Psoas muscle (tissue), 8 donors: ENCODE measurements around the gene TMEM59L. TPM values are rescaled to one million over a fixed set of nuclear protein-coding genes. Genes with fewer than 3 reads are reported as not detected.

ENCODE experiments used
- ATAC-seq, 4 donors: fragments of 200-7000 bp; cut with Tn5 transposase; one replicate each; pipeline ENCODE4 v1.9.1; 2020; ENCODE audit warnings: moderate library complexity in 3 of 4, mild to moderate bottlenecking in 2 of 4
- DNase-seq, 2 donors: peaks; one replicate each; pipeline ENCODE4 v3.0.0-alpha.2; 2020
- H3K27ac ChIP-seq: fragments of 200-600 bp; one replicate; pipeline ENCODE4 v1.8.0; 2022
- H3K27me3 ChIP-seq, 3 donors: fragments of 200-600 bp in 1 of 3; one replicate each; pipeline versions ENCODE4 v1.6.1 to v1.8.0; 2013 to 2022; ENCODE audit warnings: low read length in 2 of 3, mild to moderate bottlenecking in 2 of 3, moderate library complexity in 1 of 3; ENCODE audit not compliant: insufficient read depth in 3 of 3
- H3K36me3 ChIP-seq, 2 donors: fragments of 200-600 bp in 1 of 2; one replicate each; pipeline versions ENCODE4 v1.6.1 to v1.8.0; 2013 to 2022; ENCODE audit warnings: low read depth in 1 of 2, mild to moderate bottlenecking in 1 of 2, moderate library complexity in 1 of 2; ENCODE audit not compliant: insufficient read depth in 1 of 2
- H3K4me1 ChIP-seq: fragments of 200-600 bp; one replicate; pipeline ENCODE4 v1.8.0; 2022
- H3K4me3 ChIP-seq: fragments of 200-600 bp; one replicate; pipeline ENCODE4 v1.8.0; 2022; ENCODE audit warnings: mild to moderate bottlenecking
- H3K9me3 ChIP-seq: fragments of 200-600 bp; one replicate; pipeline ENCODE4 v1.8.0; 2022
- WGBS, 3 donors: extraction: QIAGEN DNeasy Blood & Tissue Kit; methylation state at CpG; one replicate each; pipeline versions ENCODE4 v1.1.6 to v1.1.7; 2013; 5-methylcytosine and 5-hydroxymethylcytosine counted together
- intact Hi-C, 2 donors: fragments of 100-400 bp; cut with DNase I; formaldehyde crosslinking; loops; one replicate each; pipeline versions ENCODE4 v1.11.0 to v1.14.2; 2022
- polyA plus RNA-seq, 3 donors: library from polyadenylated mRNA; stranded (reverse); fragments of 200-250 nt; gene quantifications; one replicate each; pipeline ENCODE4 v1.2.3, GENCODE V29; 2013
- total RNA-seq, 4 donors: library from RNA; stranded (reverse); fragmentation: NEBNext Ultra II Directional in 2 of 4; extraction: Animal tissue kit (Norgen Biotek cat#: 25700) in 2 of 4; gene quantifications; one replicate each; pipeline versions ENCODE4 v1.2.1 to v1.2.4, GENCODE V29; 2021 to 2023
- TF ChIP-seq, protein P1 (sequence below): fragments of 200-600 bp; IDR thresholded peaks from one replicate; pipeline ENCODE4 v1.8.0; 2022; ENCODE audit warnings: antibody characterized with exemption
- donor health status: healthy with polysubstance abuse.
- donor health status: DM: no; HTN: no; CAD: no; lungs with moderate emphysema.
- donor health status: Bipolar disorder and iron deficiency.
- donor health status: healthy.
- donor health status: DM: yes; HTN: yes; CAD: no.
- donor health status: DM: no; HTN: no; CAD: no.
- donor health status: DM: no; HTN: no; CAD: no.
- donor health status: DM: yes; HTN: yes; CAD: no.

TMEM59L gene
- total and polyA plus RNA-seq, 7 donors: 0.79 to 4.8 (median 2.5) TPM

DNA sequence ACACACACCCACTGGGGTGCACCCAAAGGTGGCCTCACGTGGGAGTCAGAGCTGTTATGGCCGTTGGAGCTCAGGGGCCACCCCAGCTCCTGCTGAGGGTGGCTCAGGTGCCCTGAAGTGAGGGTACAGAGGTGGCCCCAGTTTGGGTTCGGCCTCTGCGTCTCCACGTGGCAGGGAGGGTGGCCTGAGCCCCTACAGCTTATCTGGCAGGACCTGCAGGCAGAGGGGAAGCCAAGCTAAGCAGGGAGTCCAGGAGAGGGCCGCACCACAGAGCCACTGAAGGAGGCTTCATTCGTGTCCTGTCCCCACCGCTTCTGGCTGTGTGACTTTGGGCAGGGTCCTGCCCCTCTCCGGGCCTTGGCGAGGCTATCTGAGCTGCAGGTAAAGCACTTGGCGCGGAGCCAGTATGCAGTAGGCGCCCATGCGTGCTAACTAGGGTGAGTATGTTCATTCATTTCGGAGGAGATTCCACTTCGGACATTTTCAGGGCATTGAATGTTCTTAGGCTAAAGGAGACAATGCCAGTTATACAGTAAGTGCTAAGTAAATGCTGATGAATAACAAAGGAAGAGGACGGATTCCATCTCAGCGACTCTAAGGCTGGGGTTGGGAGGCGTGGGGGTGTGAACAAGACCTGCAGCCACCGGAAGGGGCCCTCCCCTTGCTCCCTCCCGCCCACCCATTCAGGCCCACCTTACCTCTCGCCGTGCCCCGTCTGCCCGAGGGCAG is 19.1 kb upstream of the TMEM59L start:
- TF ChIP-seq, protein P1, sequence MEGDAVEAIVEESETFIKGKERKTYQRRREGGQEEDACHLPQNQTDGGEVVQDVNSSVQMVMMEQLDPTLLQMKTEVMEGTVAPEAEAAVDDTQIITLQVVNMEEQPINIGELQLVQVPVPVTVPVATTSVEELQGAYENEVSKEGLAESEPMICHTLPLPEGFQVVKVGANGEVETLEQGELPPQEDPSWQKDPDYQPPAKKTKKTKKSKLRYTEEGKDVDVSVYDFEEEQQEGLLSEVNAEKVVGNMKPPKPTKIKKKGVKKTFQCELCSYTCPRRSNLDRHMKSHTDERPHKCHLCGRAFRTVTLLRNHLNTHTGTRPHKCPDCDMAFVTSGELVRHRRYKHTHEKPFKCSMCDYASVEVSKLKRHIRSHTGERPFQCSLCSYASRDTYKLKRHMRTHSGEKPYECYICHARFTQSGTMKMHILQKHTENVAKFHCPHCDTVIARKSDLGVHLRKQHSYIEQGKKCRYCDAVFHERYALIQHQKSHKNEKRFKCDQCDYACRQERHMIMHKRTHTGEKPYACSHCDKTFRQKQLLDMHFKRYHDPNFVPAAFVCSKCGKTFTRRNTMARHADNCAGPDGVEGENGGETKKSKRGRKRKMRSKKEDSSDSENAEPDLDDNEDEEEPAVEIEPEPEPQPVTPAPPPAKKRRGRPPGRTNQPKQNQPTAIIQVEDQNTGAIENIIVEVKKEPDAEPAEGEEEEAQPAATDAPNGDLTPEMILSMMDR: no peak
- ATAC-seq (no peak), DNase-seq (no peak)
- Histone ChIP-seq H3K4me1 (peaks cover 18% of the 10 kb centered on the region), H3K4me3 (peak overlapping the region; percentile 55), H3K9me3 (no peaks in the 10 kb centered on the region), H3K27ac (no peak overlapping the region), H3K27me3 (no peaks in the 10 kb centered on the region), H3K36me3 (peaks cover 4 to 16% of the 10 kb centered on the region in 2 donors)
- intact Hi-C loops: loop anchor here (2.0 to 5.0 kb wide), 3 partner anchors 79 to 253 kb away; no protein-coding TSS in a partner anchor
- 37 to 47% (median 40%) methylated on average over 20 to 25 of the region's 25 CpGs for WGBS, 3 donors

DNA sequence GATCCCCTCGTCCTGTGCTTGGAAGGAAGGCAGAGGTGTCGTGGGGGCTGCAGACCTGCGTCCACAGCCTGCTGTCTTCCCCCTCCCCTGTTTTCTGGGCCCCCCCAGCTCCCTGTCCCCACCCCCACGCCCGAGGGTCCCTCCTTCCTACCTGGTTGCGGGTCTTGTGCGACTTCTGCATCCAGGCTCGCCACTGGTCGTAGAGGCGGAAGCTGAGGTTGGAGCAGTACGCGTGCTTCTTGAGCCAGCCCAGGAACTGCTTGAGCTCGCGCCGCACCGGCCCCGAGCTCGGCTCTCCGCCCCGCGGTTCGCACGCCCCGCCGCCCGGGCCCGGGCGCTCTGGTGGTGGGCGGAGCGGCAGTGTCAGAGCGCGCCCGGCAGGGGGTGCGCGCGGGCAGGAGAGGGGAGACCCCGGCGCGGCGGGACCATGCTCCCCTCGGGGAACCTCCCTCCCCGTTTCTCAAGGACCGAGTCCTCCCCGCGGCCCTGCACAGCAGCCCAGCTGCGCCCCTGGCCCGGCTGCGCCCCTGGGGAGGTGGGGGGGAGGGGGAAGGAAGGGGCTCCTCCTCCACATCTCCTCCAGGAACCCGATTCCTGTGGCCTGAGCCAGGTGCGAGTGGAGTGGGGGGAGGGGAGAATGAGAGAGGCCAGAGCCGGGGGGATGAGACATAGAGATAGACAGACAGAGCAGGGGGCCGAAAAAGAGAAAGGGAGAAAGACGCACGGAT is 18.4 kb upstream of the TMEM59L start:
- Histone ChIP-seq H3K27me3 (peaks cover 0 to 6% (median 0%) of the 10 kb centered on the region in 3 donors), H3K4me3 (peak overlapping the region; percentile 55), H3K27ac (no peak overlapping the region), H3K9me3 (no peaks in the 10 kb centered on the region), H3K4me1 (peaks cover 18% of the 10 kb centered on the region), H3K36me3 (peaks cover 4 to 16% of the 10 kb centered on the region in 2 donors)
- DNase-seq (peak; percentile 78 to 87), ATAC-seq (peak; percentile 67 to 72 (median 69))
- TF ChIP-seq, protein P1: peak; percentile 84
- intact Hi-C loops: loop anchor here (2.0 to 5.0 kb wide), 3 partner anchors 79 to 253 kb away; no protein-coding TSS in a partner anchor
- 0 to 2% (median 1%) methylated on average over 34 to 54 of the region's 54 CpGs for WGBS, 3 donors

DNA sequence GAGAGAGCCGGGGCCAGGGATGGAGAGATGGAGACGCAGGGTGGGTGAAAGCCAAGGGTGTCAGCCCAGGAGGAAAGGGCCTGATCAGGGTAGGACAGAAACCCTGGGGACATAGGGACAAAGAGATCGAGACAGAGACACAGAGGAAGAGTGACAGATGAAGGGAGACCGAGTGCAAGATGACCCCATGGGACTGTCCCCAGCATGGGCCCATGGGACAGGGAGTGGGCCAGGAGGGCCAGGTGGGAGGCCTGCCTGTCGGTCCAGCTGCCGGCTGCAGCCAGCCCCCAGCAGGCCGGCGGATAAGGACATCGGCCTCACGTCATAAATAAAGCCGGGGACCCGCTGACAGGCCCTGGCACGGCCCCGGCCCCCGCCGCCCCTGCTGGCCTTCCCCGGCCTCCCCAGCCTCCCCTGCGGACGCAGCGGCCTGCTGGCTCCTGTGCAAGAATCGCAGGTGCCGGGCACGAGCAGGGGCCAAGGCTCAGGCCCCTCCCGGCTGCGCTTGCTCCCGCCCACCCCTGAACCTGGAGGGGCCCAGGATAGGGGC is 17.8 kb upstream of the TMEM59L start:
- Histone ChIP-seq H3K4me3 (peak overlapping the region; percentile 55), H3K9me3 (no peaks in the 10 kb centered on the region), H3K27me3 (peaks cover 0 to 8% (median 4%) of the 10 kb centered on the region in 3 donors), H3K36me3 (peaks cover 4 to 16% of the 10 kb centered on the region in 2 donors), H3K27ac (no peak overlapping the region), H3K4me1 (peaks cover 13% of the 10 kb centered on the region)
- ATAC-seq (peak in 1 of 4 donors; percentile 14), DNase-seq (peak in 1 of 2 donors; percentile 73)
- TF ChIP-seq, protein P1: no peak
- intact Hi-C loops: loop anchor here (2.0 to 5.0 kb wide), 3 partner anchors 78 to 252 kb away; no protein-coding TSS in a partner anchor
- 8 to 11% (median 9%) methylated on average over 21 to 26 of the region's 26 CpGs for WGBS, 3 donors

DNA sequence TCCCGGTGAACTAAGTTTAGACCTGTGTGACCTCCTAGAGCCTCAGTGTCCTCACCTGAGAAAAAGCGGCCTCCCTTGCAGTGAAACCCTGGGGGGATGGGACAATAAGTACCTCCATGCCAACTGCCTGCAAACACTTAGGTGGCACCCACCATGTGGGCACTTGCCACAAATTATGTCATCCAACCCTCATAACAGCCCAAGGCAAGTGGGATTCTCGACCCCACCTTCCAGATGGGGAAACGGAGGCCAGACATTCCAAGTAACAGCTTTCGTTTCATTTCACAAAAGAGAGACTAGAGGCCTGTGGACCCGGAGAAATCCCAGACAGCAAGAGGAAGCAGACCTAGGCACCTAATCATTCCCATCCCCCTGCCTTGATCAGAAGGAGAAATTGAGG is 17.2 kb upstream of the TMEM59L start:
- DNase-seq (no peak), ATAC-seq (no peak)
- TF ChIP-seq, protein P1: no peak
- Histone ChIP-seq H3K27me3 (peaks cover 0 to 12% (median 4%) of the 10 kb centered on the region in 3 donors), H3K27ac (no peak overlapping the region), H3K9me3 (no peaks in the 10 kb centered on the region), H3K4me3 (no peak overlapping the region), H3K36me3 (peaks cover 4 to 16% of the 10 kb centered on the region in 2 donors), H3K4me1 (peaks cover 13% of the 10 kb centered on the region)
- 66 to 76% (median 73%) methylated on average over 6 of the region's 6 CpGs for WGBS, 3 donors
- intact Hi-C loops: loop anchor here (2.0 kb wide), 2 partner anchors 77 to 251 kb away; no protein-coding TSS in a partner anchor
